ENCODE measurements around the gene SIRT2.

The SIRT2 gene

GRCh38 chr19:38929929-38930775 is 30.7 kb upstream of the SIRT2 start, which contains the start of gene SARS2:
SARS2 (minus strand) TSS chr19:38930763; CDS start chr19:38930736, 27 bp downstream.
- peak; percentile 49 for ATAC-seq (ENCODE audit: low read depth)
- Mint-ChIP-seq H3K9me3 (peaks cover 2% of the 10 kb centered on the region), H3K4me1 (peaks cover 23% of the 10 kb centered on the region), H3K27ac (peak within 1 kb of the TSS; percentile 97), H3K4me3 (peak within 1 kb of the TSS; percentile 96), H3K36me3 (peaks cover 19% of the 10 kb centered on the region), H3K27me3 (no peaks in the 10 kb centered on the region)
- DNase-seq (ENCODE audit: low spot score in 2 of 2) = peak; percentile 97 to 98

- no peaks in the 10 kb centered on the region for H3K9me3 Mint-ChIP-seq
- DNase-seq (ENCODE audit: low spot score in 2 of 2) (no peak), ATAC-seq (ENCODE audit: low read depth) (no peak)
- peaks cover 22% of the 10 kb centered on the region for H3K4me1 Mint-ChIP-seq
- peak overlapping the region; percentile 35 for H3K4me3 Mint-ChIP-seq
- H3K36me3 Mint-ChIP-seq = peaks cover 10% of the 10 kb centered on the region
- no peaks in the 10 kb centered on the region for H3K27me3 Mint-ChIP-seq
- H3K27ac Mint-ChIP-seq = no peak overlapping the region
Measured at GRCh38 chr19:38928391-38929001, 29.1 kb upstream of the SIRT2 start.

- H3K36me3 Mint-ChIP-seq = peaks cover 14% of the 10 kb centered on the region
- H3K27ac Mint-ChIP-seq = no peak overlapping the region
- H3K27me3 Mint-ChIP-seq = no peaks in the 10 kb centered on the region
- ATAC-seq (ENCODE audit: low read depth) = no peak
- H3K4me1 Mint-ChIP-seq = peaks cover 2% of the 10 kb centered on the region
- no peak overlapping the region for H3K4me3 Mint-ChIP-seq
- no peak for DNase-seq (ENCODE audit: low spot score in 2 of 2)
- H3K9me3 Mint-ChIP-seq = no peaks in the 10 kb centered on the region
Measured at GRCh38 chr19:38924388-38924787, 25.0 kb upstream of the SIRT2 start.

- no peak overlapping the region for H3K4me3 Mint-ChIP-seq
- H3K27ac Mint-ChIP-seq = no peak overlapping the region
- ATAC-seq (ENCODE audit: low read depth) = no peak
- peaks cover 12% of the 10 kb centered on the region for H3K36me3 Mint-ChIP-seq
- H3K4me1 Mint-ChIP-seq = no peaks in the 10 kb centered on the region
- no peaks in the 10 kb centered on the region for H3K9me3 Mint-ChIP-seq
- DNase-seq (ENCODE audit: low spot score in 2 of 2) = no peak
- no peaks in the 10 kb centered on the region for H3K27me3 Mint-ChIP-seq
Measured at GRCh38 chr19:38922482-38922881, 23.1 kb upstream of the SIRT2 start.

- H3K36me3 Mint-ChIP-seq = peaks cover 12% of the 10 kb centered on the region
- H3K4me3 Mint-ChIP-seq = no peak overlapping the region
- no peaks in the 10 kb centered on the region for H3K4me1 Mint-ChIP-seq
- H3K9me3 Mint-ChIP-seq = no peaks in the 10 kb centered on the region
- DNase-seq (ENCODE audit: low spot score in 2 of 2) = no peak
- no peaks in the 10 kb centered on the region for H3K27me3 Mint-ChIP-seq
- no peak overlapping the region for H3K27ac Mint-ChIP-seq
- ATAC-seq (ENCODE audit: low read depth) = no peak
Measured at GRCh38 chr19:38921420-38922274, 22.2 kb upstream of the SIRT2 start.

GRCh38 chr19:38920602-38921419 is 21.4 kb upstream of the SIRT2 start:
- DNase-seq (ENCODE audit: low spot score in 2 of 2) (no peak), ATAC-seq (ENCODE audit: low read depth) (no peak)
- H3K27me3 Mint-ChIP-seq = no peaks in the 10 kb centered on the region
- no peak overlapping the region for H3K27ac Mint-ChIP-seq
- peaks cover 10% of the 10 kb centered on the region for H3K36me3 Mint-ChIP-seq
- no peaks in the 10 kb centered on the region for H3K4me1 Mint-ChIP-seq
- no peak overlapping the region for H3K4me3 Mint-ChIP-seq
- no peaks in the 10 kb centered on the region for H3K9me3 Mint-ChIP-seq

- Mint-ChIP-seq H3K27ac (no peak overlapping the region), H3K4me3 (no peak overlapping the region), H3K4me1 (no peaks in the 10 kb centered on the region), H3K27me3 (no peaks in the 10 kb centered on the region), H3K9me3 (no peaks in the 10 kb centered on the region), H3K36me3 (peaks cover 10% of the 10 kb centered on the region)
- ATAC-seq (ENCODE audit: low read depth) (no peak), DNase-seq (ENCODE audit: low spot score in 2 of 2) (no peak)
Measured at GRCh38 chr19:38919837-38920601, 20.6 kb upstream of the SIRT2 start.

- DNase-seq (ENCODE audit: low spot score in 2 of 2) (no peak), ATAC-seq (ENCODE audit: low read depth) (no peak)
- H3K4me1 Mint-ChIP-seq = no peaks in the 10 kb centered on the region
- no peaks in the 10 kb centered on the region for H3K9me3 Mint-ChIP-seq
- peaks cover 13% of the 10 kb centered on the region for H3K36me3 Mint-ChIP-seq
- no peak overlapping the region for H3K4me3 Mint-ChIP-seq
- no peak overlapping the region for H3K27ac Mint-ChIP-seq
- H3K27me3 Mint-ChIP-seq = no peaks in the 10 kb centered on the region
Measured at GRCh38 chr19:38918526-38918925, 19.1 kb upstream of the SIRT2 start.

GRCh38 chr19:38917921-38918491 is 18.6 kb upstream of the SIRT2 start:
- no peak overlapping the region for H3K27ac Mint-ChIP-seq
- no peak for ATAC-seq (ENCODE audit: low read depth)

GRCh38 chr19:38917516-38917915 is 18.1 kb upstream of the SIRT2 start:
- DNase-seq (ENCODE audit: low spot score in 2 of 2) (no peak), ATAC-seq (ENCODE audit: low read depth) (no peak)
- Mint-ChIP-seq H3K27me3 (no peaks in the 10 kb centered on the region), H3K27ac (no peak overlapping the region), H3K4me1 (no peaks in the 10 kb centered on the region), H3K36me3 (peaks cover 13% of the 10 kb centered on the region), H3K9me3 (no peaks in the 10 kb centered on the region), H3K4me3 (no peak overlapping the region)

More at GRCh38 chr19:38917921-38918491, 18.6 kb upstream of the SIRT2 start:
- Mint-ChIP-seq H3K9me3 (no peaks in the 10 kb centered on the region), H3K4me3 (no peak overlapping the region), H3K27me3 (no peaks in the 10 kb centered on the region), H3K4me1 (no peaks in the 10 kb centered on the region), H3K36me3 (peaks cover 13% of the 10 kb centered on the region)
- DNase-seq (ENCODE audit: low spot score in 2 of 2) = no peak

- Mint-ChIP-seq H3K36me3 (peaks cover 9% of the 10 kb centered on the region), H3K27ac (no peak overlapping the region), H3K9me3 (no peaks in the 10 kb centered on the region), H3K27me3 (peaks cover 2% of the 10 kb centered on the region), H3K4me3 (no peak overlapping the region), H3K4me1 (no peaks in the 10 kb centered on the region)
- no peak for DNase-seq (ENCODE audit: low spot score in 2 of 2)
- ATAC-seq (ENCODE audit: low read depth) = no peak
Measured at GRCh38 chr19:38915329-38916321, 16.2 kb upstream of the SIRT2 start.

- Mint-ChIP-seq H3K9me3 (no peaks in the 10 kb centered on the region), H3K4me3 (no peak overlapping the region), H3K4me1 (no peaks in the 10 kb centered on the region), H3K36me3 (peaks cover 9% of the 10 kb centered on the region), H3K27me3 (peaks cover 3% of the 10 kb centered on the region), H3K27ac (no peak overlapping the region)
- no peak for DNase-seq (ENCODE audit: low spot score in 2 of 2)
- ATAC-seq (ENCODE audit: low read depth) = no peak
Measured at GRCh38 chr19:38913958-38914357, 14.5 kb upstream of the SIRT2 start.

All from memory B cell (primary cell).